A673 (cell line): ENCODE measurements around the gene DMRTC2. TPM values are rescaled to one million over a fixed set of nuclear protein-coding genes. Genes with fewer than 3 reads are reported as not detected.

Experiments used
- BruUV-seq: library from RNA; stranded (reverse); fragments of 400-500 nt; replicated peaks from 2 replicates; lab custom pipeline; 2021; lab: Mats Ljungman, UMichigan
- CTCF ChIA-PET: fragments of 300-600 bp; sonication (Branson Sonifier 250); formaldehyde crosslinking; loops from one replicate; lab custom pipeline; 2022; ENCODE audit warnings: antibody characterized with exemption; lab: Charles Lee
- POLR2A ChIA-PET: fragments of 300-600 bp; sonication (Branson Sonifier 250); formaldehyde crosslinking; loops from one replicate; lab custom pipeline; 2022; ENCODE audit warnings: antibody characterized with exemption; ENCODE audit not compliant: low non-redundant PET; lab: Charles Lee
- DNase-seq: peaks from one replicate; pipeline ENCODE4 v3.0.0-alpha.2; 2015; ENCODE audit warnings: low spot score
- H3K27ac ChIP-seq: fragments of 200-600 bp; sonication (generic); 2 replicates; pipeline ENCODE4 v1.5.1; 2016; ENCODE audit warnings: mixed run types, low read depth, mild to moderate bottlenecking, mixed read lengths, antibody characterized with exemption, low read length; ENCODE audit not compliant: poor library complexity, severe bottlenecking
- H3K27me3 ChIP-seq: fragments of 200-600 bp; sonication (generic); replicated peaks from 2 replicates; pipeline ENCODE4 v1.6.1; 2017; ENCODE audit warnings: mixed run types, low read depth, mild to moderate bottlenecking, mixed read lengths, antibody characterized with exemption, low read length; ENCODE audit not compliant: insufficient read depth, poor library complexity
- H3K36me3 ChIP-seq: fragments of 200-600 bp; sonication (generic); 2 replicates; pipeline ENCODE4 v1.6.1; 2016; ENCODE audit warnings: mixed run types, mild to moderate bottlenecking, mixed read lengths, antibody characterized with exemption, low read length; ENCODE audit not compliant: insufficient read depth, poor library complexity, severe bottlenecking
- H3K4me1 ChIP-seq: fragments of 200-600 bp; sonication (generic); 2 replicates; pipeline ENCODE4 v1.6.1; 2017; ENCODE audit warnings: mixed run types, mild to moderate bottlenecking, mixed read lengths, antibody characterized with exemption, low read length; ENCODE audit not compliant: insufficient read depth, poor library complexity, severe bottlenecking
- H3K4me3 ChIP-seq: fragments of 200-600 bp; sonication (generic); 2 replicates; pipeline ENCODE4 v1.5.1; 2016; ENCODE audit warnings: low read depth, mixed run types, mild to moderate bottlenecking, mixed read lengths, low read length; ENCODE audit not compliant: poor library complexity, severe bottlenecking
- H3K9me3 ChIP-seq: fragments of 200-600 bp; sonication (generic); 2 replicates; pipeline ENCODE4 v1.6.1; 2016; ENCODE audit warnings: mixed run types, low read depth, mild to moderate bottlenecking, mixed read lengths, antibody characterized with exemption, low read length; ENCODE audit not compliant: poor library complexity, severe bottlenecking
- EZH2 ChIP-seq: fragments of 200-600 bp; sonication (generic); IDR thresholded peaks from 2 replicates; pipeline ENCODE4 v1.6.1; 2017; ENCODE audit warnings: borderline replicate concordance, low read depth, mild to moderate bottlenecking, mixed read lengths, antibody characterized with exemption, low read length; ENCODE audit not compliant: poor library complexity, severe bottlenecking
- intact Hi-C: fragments of 100-400 bp; cut with micrococcal nuclease; formaldehyde crosslinking; loops from one replicate; pipeline ENCODE4 v1.10.0; 2022; ENCODE audit not compliant: unreplicated experiment
- total RNA-seq: library from RNA; stranded (reverse); gene quantifications from 2 replicates; pipeline ENCODE4 v1.2.3, GENCODE V29; 2021
- TF ChIP-seq, protein P1 (sequence below): fragments of 300-800, 200-600 bp; sonication (generic); conservative IDR thresholded peaks from 2 replicates; pipeline ENCODE4 v1.5.1; 2017; ENCODE audit warnings: low read depth, mild to moderate bottlenecking, antibody characterized with exemption, low read length, moderate library complexity, mixed read lengths

The DMRTC2 gene
- total RNA-seq, 1 experiment from 2014 or later, result not detected

- Histone ChIP-seq H3K36me3 (no peaks in the 10 kb centered on the region), H3K27me3 (no peaks in the 10 kb centered on the region), H3K4me1 (no peaks in the 10 kb centered on the region), H3K4me3 (no peak overlapping the region), H3K27ac (no peak overlapping the region), H3K9me3 (no peaks in the 10 kb centered on the region)
- DNase-seq, result no peak
- POLR2A ChIA-PET, result no interaction called here
- BruUV-seq, result no TSS peak
- intact Hi-C loops, result loop anchor here (10.0 kb wide), 1 partner anchor 155 kb away; the partner anchor contains the start of gene RABAC1
- CTCF ChIA-PET, result no interaction called here
- TF ChIP-seq, protein P1, sequence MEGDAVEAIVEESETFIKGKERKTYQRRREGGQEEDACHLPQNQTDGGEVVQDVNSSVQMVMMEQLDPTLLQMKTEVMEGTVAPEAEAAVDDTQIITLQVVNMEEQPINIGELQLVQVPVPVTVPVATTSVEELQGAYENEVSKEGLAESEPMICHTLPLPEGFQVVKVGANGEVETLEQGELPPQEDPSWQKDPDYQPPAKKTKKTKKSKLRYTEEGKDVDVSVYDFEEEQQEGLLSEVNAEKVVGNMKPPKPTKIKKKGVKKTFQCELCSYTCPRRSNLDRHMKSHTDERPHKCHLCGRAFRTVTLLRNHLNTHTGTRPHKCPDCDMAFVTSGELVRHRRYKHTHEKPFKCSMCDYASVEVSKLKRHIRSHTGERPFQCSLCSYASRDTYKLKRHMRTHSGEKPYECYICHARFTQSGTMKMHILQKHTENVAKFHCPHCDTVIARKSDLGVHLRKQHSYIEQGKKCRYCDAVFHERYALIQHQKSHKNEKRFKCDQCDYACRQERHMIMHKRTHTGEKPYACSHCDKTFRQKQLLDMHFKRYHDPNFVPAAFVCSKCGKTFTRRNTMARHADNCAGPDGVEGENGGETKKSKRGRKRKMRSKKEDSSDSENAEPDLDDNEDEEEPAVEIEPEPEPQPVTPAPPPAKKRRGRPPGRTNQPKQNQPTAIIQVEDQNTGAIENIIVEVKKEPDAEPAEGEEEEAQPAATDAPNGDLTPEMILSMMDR, result no peak
- TF ChIP-seq EZH2, result no peak
Observed at GRCh38 chr19:41799444-41800000, 45.3 kb upstream of the DMRTC2 start.

- CTCF ChIA-PET, result no interaction called here
- DNase-seq, result no peak
- Histone ChIP-seq H3K27me3 (no peaks in the 10 kb centered on the region), H3K27ac (no peak overlapping the region), H3K9me3 (no peaks in the 10 kb centered on the region), H3K4me3 (no peak overlapping the region), H3K4me1 (no peaks in the 10 kb centered on the region), H3K36me3 (no peaks in the 10 kb centered on the region)
- no peak for TF ChIP-seq EZH2
- TF ChIP-seq, protein P1, result no peak
- no TSS peak for BruUV-seq
- POLR2A ChIA-PET, result no interaction called here
- intact Hi-C loops, result no loop called here
Observed at GRCh38 chr19:41801031-41801430, 43.8 kb upstream of the DMRTC2 start.

GRCh38 chr19:41801792-41802211 lies 43.0 kb upstream of the DMRTC2 start:
- Histone ChIP-seq H3K27me3 (no peaks in the 10 kb centered on the region), H3K36me3 (no peaks in the 10 kb centered on the region), H3K27ac (peak overlapping the region; percentile 16), H3K9me3 (no peaks in the 10 kb centered on the region), H3K4me1 (no peaks in the 10 kb centered on the region), H3K4me3 (no peak overlapping the region)
- no peak for TF ChIP-seq EZH2
- TF ChIP-seq, protein P1, result no peak
- DNase-seq, result peak; percentile 55
- BruUV-seq, result no TSS peak
- intact Hi-C loops, result no loop called here
- CTCF ChIA-PET, result interaction anchor here (0.5 kb wide), 1 partner anchor 129 kb away, joined by 4 read pairs; no protein-coding TSS in a partner anchor
- POLR2A ChIA-PET, result no interaction called here
